ENCODE data around the gene ZNF662.

Gene ZNF662

GRCh38 chr3:42937334-42937733, 31.4 kb downstream of the ZNF662 start:
- FAIRE-seq: no peak

GRCh38 chr3:42942693-42943092, 36.8 kb downstream of the ZNF662 start:
- no peak for FAIRE-seq

DNA sequence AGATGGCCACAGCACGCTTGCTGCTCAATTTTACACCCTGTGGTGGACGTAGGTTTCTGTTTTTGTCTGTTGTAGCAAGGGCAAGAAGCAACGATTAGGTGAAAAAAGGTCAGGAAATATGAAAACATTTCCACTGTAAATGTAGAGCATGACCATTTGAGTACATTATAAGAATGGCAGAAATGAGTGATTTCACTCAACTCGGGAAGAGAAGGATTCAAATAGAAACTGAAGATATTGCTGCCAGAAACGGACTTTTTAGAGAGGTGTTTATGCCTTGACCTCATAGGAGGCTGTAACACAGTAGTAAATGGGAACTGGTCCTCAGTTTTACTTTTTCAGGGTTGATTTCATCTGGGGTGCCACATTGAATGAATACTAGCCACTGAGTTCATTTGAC, 40.1 kb downstream of the ZNF662 start:
- FAIRE-seq: no peak

- FAIRE-seq: no peak
Measured at GRCh38 chr3:42957573-42957972, 51.6 kb downstream of the ZNF662 start.

DNA sequence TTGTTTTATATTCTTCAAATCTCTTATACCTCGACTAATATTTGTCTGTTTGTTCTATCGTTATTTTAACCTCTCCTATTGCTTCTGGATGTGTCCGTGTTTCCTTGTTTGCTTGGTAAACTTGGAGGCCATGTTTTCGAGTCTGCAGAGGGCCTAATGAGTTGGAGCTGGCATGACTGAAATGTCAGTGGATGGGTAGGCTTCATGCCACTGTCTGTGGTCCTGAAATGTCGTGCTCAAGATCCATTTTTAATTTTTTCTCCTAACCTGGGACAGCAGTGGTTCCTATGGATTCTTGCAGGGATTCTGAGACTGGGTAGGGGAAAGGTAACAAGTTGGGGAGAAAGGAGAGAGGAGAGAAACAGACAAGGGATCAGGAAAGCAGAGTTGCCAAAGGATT, 54.3 kb downstream of the ZNF662 start:
- no peak for FAIRE-seq

DNA sequence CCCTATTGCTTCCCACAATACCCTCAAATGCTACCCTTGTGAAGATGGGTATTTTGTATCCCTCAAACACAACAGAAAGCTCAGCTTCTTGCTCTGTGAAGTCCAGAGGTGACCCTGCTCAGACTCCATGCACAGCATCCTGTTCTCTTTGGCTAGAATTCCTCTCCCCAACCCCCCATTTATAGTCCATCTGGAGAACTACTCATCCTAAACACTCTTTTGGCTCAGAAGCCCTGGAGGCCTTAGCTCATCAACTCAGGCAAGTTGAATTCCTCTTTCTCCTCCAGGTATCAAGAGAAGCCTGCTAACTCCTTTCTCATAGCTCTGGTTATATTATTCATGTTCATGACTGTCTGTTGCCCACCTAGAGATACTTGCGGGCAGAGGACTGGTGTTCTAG, 54.8 kb downstream of the ZNF662 start:
- no peak for FAIRE-seq

- FAIRE-seq: no peak
Measured at GRCh38 chr3:42961633-42962032, 55.7 kb downstream of the ZNF662 start.

DNA sequence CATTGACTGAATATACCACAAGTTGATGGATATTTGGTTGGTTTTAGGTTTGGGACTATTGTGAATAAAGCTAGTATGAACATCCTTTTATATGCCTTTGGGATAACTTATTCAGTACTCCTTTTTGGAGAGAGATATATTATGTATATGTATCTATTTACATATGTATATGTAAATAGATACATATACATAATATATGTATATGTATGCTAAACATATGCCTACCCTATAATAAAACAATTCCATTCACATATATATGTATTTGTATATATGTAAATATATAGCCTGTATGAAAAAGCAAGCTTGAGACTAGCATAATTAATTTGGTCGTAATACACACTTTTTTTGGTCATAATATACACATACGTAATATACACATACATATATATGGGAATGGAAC, 57.3 kb downstream of the ZNF662 start:
- no peak for FAIRE-seq

DNA sequence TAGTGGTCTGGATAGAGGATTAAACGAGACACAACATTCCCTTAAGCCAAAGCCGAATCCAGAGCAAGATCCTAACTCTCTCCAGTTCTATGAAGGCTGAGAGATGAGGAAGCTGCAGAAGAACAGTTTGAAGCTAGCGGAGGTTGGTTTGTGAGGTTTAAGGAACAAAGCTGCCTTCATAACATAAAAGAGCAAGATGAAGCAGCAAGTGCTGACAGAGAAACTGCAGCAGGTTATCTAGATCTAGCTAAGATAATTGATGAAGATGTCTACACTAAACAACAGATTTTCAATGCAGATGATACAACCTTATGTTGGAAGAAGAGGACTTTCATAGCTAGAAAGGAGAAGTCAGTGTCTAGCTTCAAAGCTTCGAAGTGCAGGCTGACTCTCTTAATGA, 58.3 kb downstream of the ZNF662 start:
- no peak for FAIRE-seq
